Aorta (tissue), 5 donors: ENCODE measurements around the gene ZBTB18. TPM values are rescaled to one million over a fixed set of nuclear protein-coding genes. Genes with fewer than 3 reads are reported as not detected.

Source experiments
- ATAC-seq: fragments of 200-7000 bp; cut with Tn5 transposase; one replicate; pipeline ENCODE4 v1.9.1; 2022; ENCODE audit warnings: moderate library complexity; ENCODE audit not compliant: low FRiP score
- DNase-seq, 2 donors: peaks; one replicate each; pipeline ENCODE4 v3.0.0-alpha.2; 2020
- H3K27ac ChIP-seq, 2 donors: one replicate each; pipeline ENCODE4 v1.5.1; 2013; ENCODE audit warnings: low read length in 2 of 2, mild to moderate bottlenecking in 2 of 2, moderate library complexity in 2 of 2, control low read depth in 1 of 2, inconsistent platforms in 1 of 2, low read depth in 1 of 2
- H3K27me3 ChIP-seq, 2 donors: one replicate each; pipeline ENCODE4 v1.6.1; 2013; ENCODE audit warnings: control low read depth in 1 of 2, low read length in 1 of 2, mild to moderate bottlenecking in 1 of 2, moderate library complexity in 1 of 2; ENCODE audit not compliant: insufficient read depth in 2 of 2, control insufficient read depth in 1 of 2
- H3K36me3 ChIP-seq, 2 donors: one replicate each; pipeline ENCODE4 v1.6.1; 2013; ENCODE audit warnings: control low read depth in 1 of 2, low read length in 1 of 2, mild to moderate bottlenecking in 1 of 2; ENCODE audit not compliant: insufficient read depth in 2 of 2, control insufficient read depth in 1 of 2
- H3K4me1 ChIP-seq, 2 donors: one replicate each; pipeline ENCODE4 v1.6.1; 2013; ENCODE audit warnings: low read length in 2 of 2, control low read depth in 1 of 2, mild to moderate bottlenecking in 1 of 2, moderate library complexity in 1 of 2; ENCODE audit not compliant: insufficient read depth in 2 of 2, control insufficient read depth in 1 of 2
- H3K4me3 ChIP-seq, 2 donors: one replicate each; pipeline ENCODE4 v1.5.1; 2013; ENCODE audit warnings: low read length in 2 of 2, control low read depth in 1 of 2, mild to moderate bottlenecking in 1 of 2
- H3K9me3 ChIP-seq: one replicate; pipeline ENCODE4 v1.6.1; 2013; ENCODE audit warnings: mild to moderate bottlenecking, low read length; ENCODE audit not compliant: control insufficient read depth
- WGBS, 2 donors: extraction: QIAGEN DNeasy Blood & Tissue Kit; methylation state at CpG; one replicate each; pipeline ENCODE4 v1.1.7; 2013; 5-methylcytosine and 5-hydroxymethylcytosine counted together
- intact Hi-C, 2 donors: fragments of 100-400 bp; cut with DNase I; formaldehyde crosslinking; loops; one replicate each; pipeline versions ENCODE4 v1.14.2 to v1.15.0; 2022
- polyA plus RNA-seq, 2 donors: library from polyadenylated mRNA; stranded (reverse); fragments of 200-250 nt; gene quantifications; one replicate each; pipeline ENCODE4 v1.2.3, GENCODE V29; 2013
- total RNA-seq, 2 donors: library from RNA; stranded (reverse); fragmentation: NEBNext Ultra II Directional; extraction: Animal tissue kit (Norgen Biotek cat#: 25700); gene quantifications; one replicate each; pipeline ENCODE4 v1.2.1, GENCODE V29; 2021
- donor health status: healthy with polysubstance abuse.
- donor health status: Bipolar disorder and iron deficiency.
- donor health status: DM: no; HTN: no; CAD: no.
- donor health status: DM: no; HTN: no; CAD: no.
- donor health status: DM: yes; HTN: yes; CAD: no.

Gene ZBTB18
- total and polyA plus RNA-seq, 4 donors, result 4.3 to 13.2 (median 7.6) TPM

- H3K36me3 ChIP-seq, result peaks cover 0 to 5% of the 10 kb centered on the region in 2 donors
- no peak overlapping the region for H3K4me3 ChIP-seq
- intact Hi-C loops, result no loop called here
- DNase-seq, result peak in 1 of 2 donors; percentile 47
- no peaks in the 10 kb centered on the region for H3K4me1 ChIP-seq
- no peak overlapping the region for H3K27ac ChIP-seq
- peak; percentile 17 for ATAC-seq
- 90 to 93% methylated on average over 17 of the region's 17 CpGs for WGBS, 2 donors
- no peaks in the 10 kb centered on the region for H3K9me3 ChIP-seq
- H3K27me3 ChIP-seq, result no peaks in the 10 kb centered on the region
Observed at GRCh38 chr1:244054247-244054923, 3.3 kb downstream of the ZBTB18 start.

- DNase-seq (no peak), ATAC-seq (no peak)
- no peak overlapping the region for H3K27ac ChIP-seq
- H3K36me3 ChIP-seq, result peaks cover 0 to 5% of the 10 kb centered on the region in 2 donors
- no peak overlapping the region for H3K4me3 ChIP-seq
- H3K9me3 ChIP-seq, result no peaks in the 10 kb centered on the region
- no peaks in the 10 kb centered on the region for H3K27me3 ChIP-seq
- 94 to 96% methylated on average over 27 of the region's 27 CpGs for WGBS, 2 donors
- intact Hi-C loops, result loop anchor here in 1 of 2 donors (5.0 kb wide), 1 partner anchor 217 kb away; no protein-coding TSS in a partner anchor
- H3K4me1 ChIP-seq, result no peaks in the 10 kb centered on the region
Observed at GRCh38 chr1:244054924-244055263, 3.8 kb downstream of the ZBTB18 start.

- Histone ChIP-seq H3K9me3 (no peaks in the 10 kb centered on the region), H3K4me3 (no peak overlapping the region), H3K27ac (no peak overlapping the region), H3K4me1 (no peaks in the 10 kb centered on the region), H3K27me3 (no peaks in the 10 kb centered on the region), H3K36me3 (peaks cover 0 to 5% of the 10 kb centered on the region in 2 donors)
- WGBS, 2 donors, result 90 to 92% methylated on average over 6 of the region's 6 CpGs
- DNase-seq (no peak), ATAC-seq (no peak)
- intact Hi-C loops, result loop anchor here in 1 of 2 donors (5.0 kb wide), 1 partner anchor 216 kb away; no protein-coding TSS in a partner anchor
Observed at GRCh38 chr1:244056577-244056976, 5.5 kb downstream of the ZBTB18 start.

- no peaks in the 10 kb centered on the region for H3K4me1 ChIP-seq
- no peaks in the 10 kb centered on the region for H3K27me3 ChIP-seq
- ATAC-seq (no peak), DNase-seq (no peak)
- H3K36me3 ChIP-seq, result peaks cover 0 to 5% of the 10 kb centered on the region in 2 donors
- H3K27ac ChIP-seq, result no peak overlapping the region
- WGBS, 2 donors, result 91 to 93% methylated on average over 12 of the region's 12 CpGs
- intact Hi-C loops, result loop anchor here in 1 of 2 donors (5.0 kb wide), 1 partner anchor 215 kb away; no protein-coding TSS in a partner anchor
- H3K9me3 ChIP-seq, result no peaks in the 10 kb centered on the region
- no peak overlapping the region for H3K4me3 ChIP-seq
Observed at GRCh38 chr1:244057474-244058385, 6.6 kb downstream of the ZBTB18 start.

- no peak for DNase-seq
- intact Hi-C loops, result no loop called here
- Histone ChIP-seq H3K4me3 (no peak overlapping the region), H3K36me3 (no peaks in the 10 kb centered on the region), H3K27me3 (no peaks in the 10 kb centered on the region), H3K9me3 (no peaks in the 10 kb centered on the region), H3K27ac (no peak overlapping the region), H3K4me1 (no peaks in the 10 kb centered on the region)
- WGBS, 2 donors, result 94 to 95% methylated on average over 1 of the region's 1 CpG
- ATAC-seq, result no peak
Observed at GRCh38 chr1:244060117-244060516, 9.0 kb downstream of the ZBTB18 start.

GRCh38 chr1:244060686-244061085, 9.6 kb downstream of the ZBTB18 start:
- DNase-seq (no peak), ATAC-seq (no peak)
- H3K9me3 ChIP-seq, result no peaks in the 10 kb centered on the region
- WGBS, 2 donors, result 95 to 97% methylated on average over 2 of the region's 2 CpGs
- H3K36me3 ChIP-seq, result no peaks in the 10 kb centered on the region
- H3K27ac ChIP-seq, result no peak overlapping the region
- intact Hi-C loops, result no loop called here
- H3K4me1 ChIP-seq, result no peaks in the 10 kb centered on the region
- H3K4me3 ChIP-seq, result no peak overlapping the region
- H3K27me3 ChIP-seq, result no peaks in the 10 kb centered on the region

- Histone ChIP-seq H3K4me3 (no peak overlapping the region), H3K36me3 (no peaks in the 10 kb centered on the region), H3K4me1 (no peaks in the 10 kb centered on the region), H3K9me3 (no peaks in the 10 kb centered on the region), H3K27ac (no peak overlapping the region), H3K27me3 (no peaks in the 10 kb centered on the region)
- intact Hi-C loops, result no loop called here
- DNase-seq (no peak), ATAC-seq (no peak)
- 92 to 98% methylated on average over 4 of the region's 4 CpGs for WGBS, 2 donors
Observed at GRCh38 chr1:244062156-244062725, 11.2 kb downstream of the ZBTB18 start.

- H3K27ac ChIP-seq, result no peak overlapping the region
- 70 to 74% methylated on average over 6 of the region's 6 CpGs for WGBS, 2 donors
- H3K9me3 ChIP-seq, result no peaks in the 10 kb centered on the region
- intact Hi-C loops, result no loop called here
- no peaks in the 10 kb centered on the region for H3K36me3 ChIP-seq
- H3K4me3 ChIP-seq, result no peak overlapping the region
- ATAC-seq, result no peak
- H3K27me3 ChIP-seq, result no peaks in the 10 kb centered on the region
- no peak for DNase-seq
- H3K4me1 ChIP-seq, result no peaks in the 10 kb centered on the region
Observed at GRCh38 chr1:244063498-244063897, 12.4 kb downstream of the ZBTB18 start.
